22Rv1 (cell line): ENCODE measurements around the gene C12orf43.

Experiments used
- H3K27ac ChIP-seq: fragments of 450-650 bp; 2 replicates; pipeline ENCODE4 v1.5.1; 2017
- CTCF ChIP-seq: fragments of 450-650 bp; IDR thresholded peaks from 2 replicates; pipeline ENCODE4 v1.5.1; 2017; ENCODE audit warnings: mild to moderate bottlenecking
- ZFX ChIP-seq: fragments of 450-650 bp; IDR thresholded peaks from 2 replicates; pipeline ENCODE4 v1.6.1; 2017; ENCODE audit warnings: antibody characterized with exemption, borderline replicate concordance

Gene C12orf43

GRCh38 chr12:121011820-121012219 lies 4.5 kb downstream of the C12orf43 start:
- H3K27ac ChIP-seq = no peak overlapping the region
- TF ChIP-seq ZFX (no peak), CTCF (no peak)

- H3K27ac ChIP-seq = no peak overlapping the region
- TF ChIP-seq CTCF (no peak), ZFX (no peak)
Observed at GRCh38 chr12:121010860-121011259, 5.4 kb downstream of the C12orf43 start.

- H3K27ac ChIP-seq = no peak overlapping the region
- TF ChIP-seq ZFX (no peak), CTCF (peak; percentile 73)
Observed at GRCh38 chr12:121009741-121010140, 6.5 kb downstream of the C12orf43 start.

GRCh38 chr12:121008347-121009098 lies 7.8 kb downstream of the C12orf43 start:
- no peak overlapping the region for H3K27ac ChIP-seq
- no peak for TF ChIP-seq CTCF
- TF ChIP-seq ZFX = no peak

GRCh38 chr12:121005346-121005815 lies 10.9 kb downstream of the C12orf43 start:
- H3K27ac ChIP-seq = no peak overlapping the region
- TF ChIP-seq CTCF (peak; percentile 99), ZFX (no peak)

GRCh38 chr12:121004253-121004815 lies 12.0 kb downstream of the C12orf43 start:
- TF ChIP-seq ZFX (no peak), CTCF (no peak)

GRCh38 chr12:121003650-121004049 lies 12.6 kb downstream of the C12orf43 start:
- TF ChIP-seq CTCF (peak; percentile 33), ZFX (no peak)
- H3K27ac ChIP-seq = no peak overlapping the region

More at GRCh38 chr12:121004253-121004815, 12.0 kb downstream of the C12orf43 start:
- 0 out of 2 replicates have a peak overlapping the region, but pooled peaks have one; percentile 12 for H3K27ac ChIP-seq
